Measurements from ENCODE around the gene CCDC78.

DNA sequence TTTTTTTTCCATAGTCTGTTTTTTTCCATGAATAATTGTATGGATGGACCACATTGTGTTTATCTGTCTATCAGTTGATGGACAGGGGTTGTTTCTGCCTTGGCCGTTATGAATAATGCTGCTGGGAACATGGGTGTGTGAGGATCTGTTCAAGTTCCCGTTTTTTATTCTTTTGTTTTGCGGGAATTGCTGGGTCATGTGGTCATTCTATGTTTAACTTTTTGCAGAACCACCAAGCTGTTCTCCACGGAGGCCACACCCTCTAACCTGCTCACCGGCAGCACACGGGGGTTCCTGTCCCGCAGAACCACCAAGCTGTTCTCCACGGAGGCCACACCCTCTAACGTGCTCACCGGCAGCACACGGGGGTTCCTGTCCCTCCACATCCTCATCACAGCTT is 28.4 kb upstream of the CCDC78 start:
- TF ChIP-seq, protein P1, sequence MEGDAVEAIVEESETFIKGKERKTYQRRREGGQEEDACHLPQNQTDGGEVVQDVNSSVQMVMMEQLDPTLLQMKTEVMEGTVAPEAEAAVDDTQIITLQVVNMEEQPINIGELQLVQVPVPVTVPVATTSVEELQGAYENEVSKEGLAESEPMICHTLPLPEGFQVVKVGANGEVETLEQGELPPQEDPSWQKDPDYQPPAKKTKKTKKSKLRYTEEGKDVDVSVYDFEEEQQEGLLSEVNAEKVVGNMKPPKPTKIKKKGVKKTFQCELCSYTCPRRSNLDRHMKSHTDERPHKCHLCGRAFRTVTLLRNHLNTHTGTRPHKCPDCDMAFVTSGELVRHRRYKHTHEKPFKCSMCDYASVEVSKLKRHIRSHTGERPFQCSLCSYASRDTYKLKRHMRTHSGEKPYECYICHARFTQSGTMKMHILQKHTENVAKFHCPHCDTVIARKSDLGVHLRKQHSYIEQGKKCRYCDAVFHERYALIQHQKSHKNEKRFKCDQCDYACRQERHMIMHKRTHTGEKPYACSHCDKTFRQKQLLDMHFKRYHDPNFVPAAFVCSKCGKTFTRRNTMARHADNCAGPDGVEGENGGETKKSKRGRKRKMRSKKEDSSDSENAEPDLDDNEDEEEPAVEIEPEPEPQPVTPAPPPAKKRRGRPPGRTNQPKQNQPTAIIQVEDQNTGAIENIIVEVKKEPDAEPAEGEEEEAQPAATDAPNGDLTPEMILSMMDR (IDR thresholded peaks at IDR 0.05 in 2 of 3, conservative IDR thresholded peaks at IDR 0.05 in 1 of 3; ENCODE audit: borderline replicate concordance in 1 of 3, insufficient read depth in 1 of 3, low read depth in 2 of 3, low read length in 2 of 3), result no peak
- no peak for TF ChIP-seq YY1 (IDR thresholded peaks at IDR 0.05; ENCODE audit: extremely low read depth, insufficient replicate concordance, low read depth, low read length)
- TF ChIP-seq CEBPB (IDR thresholded peaks at IDR 0.05; ENCODE audit: low read depth), result no peak
- TF ChIP-seq RAD21 (IDR thresholded peaks at IDR 0.05; ENCODE audit: low read depth), result no peak
- no peak for TF ChIP-seq POLR2A (IDR thresholded peaks at IDR 0.05; ENCODE audit: borderline replicate concordance, extremely low read depth, insufficient read depth, insufficient read length)
- TF ChIP-seq, protein P2, sequence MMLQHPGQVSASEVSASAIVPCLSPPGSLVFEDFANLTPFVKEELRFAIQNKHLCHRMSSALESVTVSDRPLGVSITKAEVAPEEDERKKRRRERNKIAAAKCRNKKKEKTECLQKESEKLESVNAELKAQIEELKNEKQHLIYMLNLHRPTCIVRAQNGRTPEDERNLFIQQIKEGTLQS (IDR thresholded peaks at IDR 0.05), result no peak
- TF ChIP-seq ELF1 (IDR thresholded peaks at IDR 0.05; ENCODE audit: borderline replicate concordance, low read depth), result no peak
- no peak for TF ChIP-seq TCF7L2 (IDR thresholded peaks at IDR 0.05; ENCODE audit: borderline replicate concordance, extremely low read depth, insufficient read depth, insufficient read length)
- TF ChIP-seq, protein P3, sequence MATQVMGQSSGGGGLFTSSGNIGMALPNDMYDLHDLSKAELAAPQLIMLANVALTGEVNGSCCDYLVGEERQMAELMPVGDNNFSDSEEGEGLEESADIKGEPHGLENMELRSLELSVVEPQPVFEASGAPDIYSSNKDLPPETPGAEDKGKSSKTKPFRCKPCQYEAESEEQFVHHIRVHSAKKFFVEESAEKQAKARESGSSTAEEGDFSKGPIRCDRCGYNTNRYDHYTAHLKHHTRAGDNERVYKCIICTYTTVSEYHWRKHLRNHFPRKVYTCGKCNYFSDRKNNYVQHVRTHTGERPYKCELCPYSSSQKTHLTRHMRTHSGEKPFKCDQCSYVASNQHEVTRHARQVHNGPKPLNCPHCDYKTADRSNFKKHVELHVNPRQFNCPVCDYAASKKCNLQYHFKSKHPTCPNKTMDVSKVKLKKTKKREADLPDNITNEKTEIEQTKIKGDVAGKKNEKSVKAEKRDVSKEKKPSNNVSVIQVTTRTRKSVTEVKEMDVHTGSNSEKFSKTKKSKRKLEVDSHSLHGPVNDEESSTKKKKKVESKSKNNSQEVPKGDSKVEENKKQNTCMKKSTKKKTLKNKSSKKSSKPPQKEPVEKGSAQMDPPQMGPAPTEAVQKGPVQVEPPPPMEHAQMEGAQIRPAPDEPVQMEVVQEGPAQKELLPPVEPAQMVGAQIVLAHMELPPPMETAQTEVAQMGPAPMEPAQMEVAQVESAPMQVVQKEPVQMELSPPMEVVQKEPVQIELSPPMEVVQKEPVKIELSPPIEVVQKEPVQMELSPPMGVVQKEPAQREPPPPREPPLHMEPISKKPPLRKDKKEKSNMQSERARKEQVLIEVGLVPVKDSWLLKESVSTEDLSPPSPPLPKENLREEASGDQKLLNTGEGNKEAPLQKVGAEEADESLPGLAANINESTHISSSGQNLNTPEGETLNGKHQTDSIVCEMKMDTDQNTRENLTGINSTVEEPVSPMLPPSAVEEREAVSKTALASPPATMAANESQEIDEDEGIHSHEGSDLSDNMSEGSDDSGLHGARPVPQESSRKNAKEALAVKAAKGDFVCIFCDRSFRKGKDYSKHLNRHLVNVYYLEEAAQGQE (IDR thresholded peaks at IDR 0.05; ENCODE audit: low read depth), result no peak
- TF ChIP-seq POLR2AphosphoS5 (IDR thresholded peaks at IDR 0.05; ENCODE audit: low read depth, low read length), result no peak
- no peak for TF ChIP-seq EZH2 (IDR thresholded peaks at IDR 0.05)
- no peak for TF ChIP-seq EZH2phosphoT487 (IDR thresholded peaks at IDR 0.05; ENCODE audit: borderline replicate concordance)
- TF ChIP-seq SRF (IDR thresholded peaks at IDR 0.05; ENCODE audit: low read depth), result no peak
- TF ChIP-seq FOSL1 (IDR thresholded peaks at IDR 0.05; ENCODE audit: low read depth), result no peak

Measured in HCT116 (cell line).